ENCODE data around the gene PCNX2. TPM values are rescaled to one million over a fixed set of nuclear protein-coding genes. Genes with fewer than 3 reads are reported as not detected.

Gene PCNX2
- total RNA-seq, 2 experiments from 2014 or later, result 11.5 to 12.2 TPM

- intact Hi-C loops (cut with micrococcal nuclease), result loop anchor here (1.0 to 5.0 kb wide), 5 partner anchors 58 to 762 kb away; no protein-coding TSS in a partner anchor
- H3K27ac Mint-ChIP-seq, result no peak overlapping the region
- no peaks in the 10 kb centered on the region for H3K4me1 Mint-ChIP-seq (ENCODE audit: low read depth)
- CTCF ChIA-PET, result interaction anchor here (0.9 to 3.4 kb wide), 12 partner anchors 9 to 89 kb away, joined by 3 to 12 read pairs (median 4); partner anchors contain the start of gene PCNX2
- H3K4me3 Mint-ChIP-seq, result no peak overlapping the region
- H3K27me3 Mint-ChIP-seq (ENCODE audit: low read depth), result peaks cover 4% of the 10 kb centered on the region
- H3K36me3 Mint-ChIP-seq (ENCODE audit: low read depth), result no peaks in the 10 kb centered on the region
- no peak for DNase-seq
- H3K9me3 Mint-ChIP-seq, result no peaks in the 10 kb centered on the region
Measured at GRCh38 chr1:233304489-233305102, 9.1 kb upstream of the PCNX2 start.

- Mint-ChIP-seq H3K4me3 (no peak overlapping the region), H3K9me3 (no peaks in the 10 kb centered on the region), H3K27ac (no peak overlapping the region), H3K36me3 (ENCODE audit: low read depth) (no peaks in the 10 kb centered on the region), H3K27me3 (ENCODE audit: low read depth) (no peaks in the 10 kb centered on the region), H3K4me1 (ENCODE audit: low read depth) (peaks cover 7% of the 10 kb centered on the region)
- intact Hi-C loops (cut with micrococcal nuclease), result loop anchor here (5.0 kb wide), 2 partner anchors 62 to 92 kb away; no protein-coding TSS in a partner anchor
- no peak for DNase-seq
- CTCF ChIA-PET, result no interaction called here
Measured at GRCh38 chr1:233300326-233300725, 4.8 kb upstream of the PCNX2 start.

GRCh38 chr1:233299450-233299849 is 3.9 kb upstream of the PCNX2 start:
- Mint-ChIP-seq H3K9me3 (no peaks in the 10 kb centered on the region), H3K27me3 (ENCODE audit: low read depth) (no peaks in the 10 kb centered on the region), H3K4me1 (ENCODE audit: low read depth) (peaks cover 14% of the 10 kb centered on the region), H3K36me3 (ENCODE audit: low read depth) (no peaks in the 10 kb centered on the region), H3K27ac (no peak overlapping the region), H3K4me3 (no peak overlapping the region)
- intact Hi-C loops (cut with micrococcal nuclease), result loop anchor here (5.0 kb wide), 2 partner anchors 347 to 667 kb away; partner anchors contain the start of genes NTPCR and SIPA1L2
- CTCF ChIA-PET, result no interaction called here
- DNase-seq, result no peak

- CTCF ChIA-PET, result interaction anchor here (0.5 to 1.6 kb wide), 2 partner anchors 10 to 1936 kb away, joined by 4 to 8 read pairs; no protein-coding TSS in a partner anchor
- Mint-ChIP-seq H3K27ac (peak overlapping the region; percentile 89), H3K4me1 (ENCODE audit: low read depth) (peaks cover 25% of the 10 kb centered on the region), H3K9me3 (no peaks in the 10 kb centered on the region), H3K36me3 (ENCODE audit: low read depth) (no peaks in the 10 kb centered on the region), H3K4me3 (peak overlapping the region; percentile 91), H3K27me3 (ENCODE audit: low read depth) (no peaks in the 10 kb centered on the region)
- intact Hi-C loops (cut with micrococcal nuclease), result loop anchor here (1.0 to 5.0 kb wide), 4 partner anchors 14 to 664 kb away; partner anchors contain the start of genes MAP3K21, NTPCR and SIPA1L2
- no peak for DNase-seq
Measured at GRCh38 chr1:233295975-233296322, 424 bp upstream of the PCNX2 start.

- CTCF ChIA-PET, result interaction anchor here (1.1 to 1.6 kb wide), 3 partner anchors 11 to 771 kb away, joined by 3 to 8 read pairs (median 4); no protein-coding TSS in a partner anchor
- DNase-seq, result peak; percentile 62
- Mint-ChIP-seq H3K36me3 (ENCODE audit: low read depth) (peaks cover 1% of the 10 kb centered on the region), H3K27ac (peak overlapping the region; percentile 90), H3K4me3 (peak overlapping the region; percentile 91), H3K27me3 (ENCODE audit: low read depth) (no peaks in the 10 kb centered on the region), H3K9me3 (no peaks in the 10 kb centered on the region), H3K4me1 (ENCODE audit: low read depth) (peaks cover 25% of the 10 kb centered on the region)
- intact Hi-C loops (cut with micrococcal nuclease), result loop anchor here (1.0 to 5.0 kb wide), 4 partner anchors 13 to 663 kb away; partner anchors contain the start of genes MAP3K21, NTPCR and SIPA1L2
Measured at GRCh38 chr1:233294913-233295236, 650 bp downstream of the PCNX2 start.

GRCh38 chr1:233293556-233294446 is 1.7 kb downstream of the PCNX2 start:
- H3K4me3 Mint-ChIP-seq, result no peak overlapping the region
- H3K36me3 Mint-ChIP-seq (ENCODE audit: low read depth), result peaks cover 5% of the 10 kb centered on the region
- H3K9me3 Mint-ChIP-seq, result no peaks in the 10 kb centered on the region
- no peak overlapping the region for H3K27ac Mint-ChIP-seq
- peaks cover 25% of the 10 kb centered on the region for H3K4me1 Mint-ChIP-seq (ENCODE audit: low read depth)
- CTCF ChIA-PET, result interaction anchor here (0.6 to 1.1 kb wide), 4 partner anchors 10 to 772 kb away, joined by 3 to 6 read pairs (median 4); no protein-coding TSS in a partner anchor
- no peaks in the 10 kb centered on the region for H3K27me3 Mint-ChIP-seq (ENCODE audit: low read depth)
- DNase-seq, result no peak
- intact Hi-C loops (cut with micrococcal nuclease), result no loop called here

- peaks cover 13% of the 10 kb centered on the region for H3K36me3 Mint-ChIP-seq (ENCODE audit: low read depth)
- no peaks in the 10 kb centered on the region for H3K9me3 Mint-ChIP-seq
- intact Hi-C loops (cut with micrococcal nuclease), result no loop called here
- H3K4me3 Mint-ChIP-seq, result no peak overlapping the region
- no peaks in the 10 kb centered on the region for H3K27me3 Mint-ChIP-seq (ENCODE audit: low read depth)
- H3K4me1 Mint-ChIP-seq (ENCODE audit: low read depth), result peaks cover 18% of the 10 kb centered on the region
- CTCF ChIA-PET, result no interaction called here
- no peak for DNase-seq
- H3K27ac Mint-ChIP-seq, result no peak overlapping the region
Measured at GRCh38 chr1:233290396-233291034, 5.0 kb downstream of the PCNX2 start.

- H3K27ac Mint-ChIP-seq, result no peak overlapping the region
- H3K27me3 Mint-ChIP-seq (ENCODE audit: low read depth), result no peaks in the 10 kb centered on the region
- no peaks in the 10 kb centered on the region for H3K9me3 Mint-ChIP-seq
- peaks cover 13% of the 10 kb centered on the region for H3K4me1 Mint-ChIP-seq (ENCODE audit: low read depth)
- H3K4me3 Mint-ChIP-seq, result no peak overlapping the region
- CTCF ChIA-PET, result no interaction called here
- peaks cover 16% of the 10 kb centered on the region for H3K36me3 Mint-ChIP-seq (ENCODE audit: low read depth)
- intact Hi-C loops (cut with micrococcal nuclease), result no loop called here
- no peak for DNase-seq
Measured at GRCh38 chr1:233289676-233290075, 5.8 kb downstream of the PCNX2 start.

- Mint-ChIP-seq H3K27me3 (ENCODE audit: low read depth) (no peaks in the 10 kb centered on the region), H3K36me3 (ENCODE audit: low read depth) (peaks cover 5% of the 10 kb centered on the region), H3K4me1 (ENCODE audit: low read depth) (peaks cover 35% of the 10 kb centered on the region), H3K4me3 (peak overlapping the region; percentile 32), H3K9me3 (no peaks in the 10 kb centered on the region), H3K27ac (peak overlapping the region; percentile 66)
- intact Hi-C loops (cut with micrococcal nuclease), result loop anchor here (1.0 to 5.0 kb wide), 3 partner anchors 13 to 125 kb away; partner anchors contain the start of genes MAP3K21 and PCNX2
- CTCF ChIA-PET, result interaction anchor here (0.7 to 0.9 kb wide), 2 partner anchors 9 to 1048 kb away, joined by 3 read pairs; no protein-coding TSS in a partner anchor
- DNase-seq, result no peak
Measured at GRCh38 chr1:233282582-233282886, 13.0 kb downstream of the PCNX2 start.

GRCh38 chr1:233281711-233282581 is 13.6 kb downstream of the PCNX2 start:
- Mint-ChIP-seq H3K9me3 (no peaks in the 10 kb centered on the region), H3K27ac (peak overlapping the region; percentile 66), H3K36me3 (ENCODE audit: low read depth) (peaks cover 7% of the 10 kb centered on the region), H3K27me3 (ENCODE audit: low read depth) (no peaks in the 10 kb centered on the region), H3K4me3 (peak overlapping the region; percentile 32), H3K4me1 (ENCODE audit: low read depth) (peaks cover 35% of the 10 kb centered on the region)
- peak; percentile 38 for DNase-seq
- intact Hi-C loops (cut with micrococcal nuclease), result loop anchor here (1.0 to 5.0 kb wide), 3 partner anchors 13 to 125 kb away; partner anchors contain the start of genes MAP3K21 and PCNX2
- CTCF ChIA-PET, result interaction anchor here (0.9 kb wide), 1 partner anchor 8 kb away, joined by 3 read pairs; no protein-coding TSS in a partner anchor

- Mint-ChIP-seq H3K4me3 (no peak overlapping the region), H3K27me3 (ENCODE audit: low read depth) (no peaks in the 10 kb centered on the region), H3K27ac (peak overlapping the region; percentile 7), H3K9me3 (no peaks in the 10 kb centered on the region), H3K4me1 (ENCODE audit: low read depth) (peaks cover 35% of the 10 kb centered on the region), H3K36me3 (ENCODE audit: low read depth) (peaks cover 9% of the 10 kb centered on the region)
- CTCF ChIA-PET, result interaction anchor here (0.6 kb wide), 1 partner anchor 13 kb away, joined by 3 read pairs; no protein-coding TSS in a partner anchor
- no peak for DNase-seq
- intact Hi-C loops (cut with micrococcal nuclease), result loop anchor here (5.0 kb wide), 1 partner anchor 47 kb away; the partner anchor contains the start of gene MAP3K21
Measured at GRCh38 chr1:233279971-233280370, 15.6 kb downstream of the PCNX2 start.

Measured in activated naive CD4-positive, alpha-beta T cell treated with anti-CD3 and anti-CD28 coated beads for 36 hours (primary cell).